ENCODE results near the gene PFKFB3. TPM values are rescaled to one million over a fixed set of nuclear protein-coding genes. Genes with fewer than 3 reads are reported as not detected.
"Not testable (repeated sequence)": the region's sequence is repeated elsewhere in the genome, so short reads cannot be mapped to it uniquely, and the experiment has no call there.

PFKFB3 gene
- total and polyA plus RNA-seq, 2 of the 13 experiments (the other 11 are each of a cell fraction or from before 2014, with no cell fraction given) = 1.2 to 13.3 TPM

DNA sequence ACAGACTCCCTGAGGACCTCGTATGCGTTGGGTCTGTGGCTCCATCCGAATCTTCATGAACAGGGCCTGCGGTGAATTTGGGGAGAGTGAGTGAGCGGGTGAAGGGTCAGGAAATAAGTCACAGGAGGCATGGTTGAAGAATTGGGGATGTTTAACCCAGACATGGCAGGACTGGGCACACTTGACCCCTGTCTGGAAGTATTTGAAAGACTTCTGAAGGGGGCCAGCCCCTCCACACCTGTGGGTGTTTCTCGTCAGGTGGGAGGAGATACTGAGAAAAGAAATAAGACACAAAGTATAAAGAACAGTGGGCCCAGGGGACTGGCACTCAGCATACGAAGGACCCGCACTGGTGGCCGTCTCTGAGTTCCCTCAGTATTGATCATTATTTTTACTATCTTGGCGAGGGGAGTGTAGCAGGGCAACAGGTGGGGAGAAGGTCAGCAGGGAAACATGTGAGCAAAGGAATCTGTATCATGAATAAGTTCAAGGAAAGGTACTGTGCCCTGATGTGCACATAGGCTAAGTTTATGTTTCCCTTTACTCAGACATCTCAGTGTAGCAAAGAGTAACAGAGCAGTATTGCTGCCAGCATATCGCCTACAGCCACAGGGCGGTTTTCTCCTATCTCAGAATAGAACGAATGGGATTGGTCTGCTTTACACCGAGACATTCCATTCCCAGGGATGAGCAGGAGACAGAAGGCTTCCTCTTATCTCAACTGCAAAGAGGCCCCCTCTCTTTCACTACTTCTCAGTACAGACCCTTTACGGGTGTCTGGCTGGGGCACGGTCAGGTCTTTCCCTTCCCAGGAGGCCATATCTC is 38.2 kb upstream of the PFKFB3 start (continued):
- TF ChIP-seq, protein P1, sequence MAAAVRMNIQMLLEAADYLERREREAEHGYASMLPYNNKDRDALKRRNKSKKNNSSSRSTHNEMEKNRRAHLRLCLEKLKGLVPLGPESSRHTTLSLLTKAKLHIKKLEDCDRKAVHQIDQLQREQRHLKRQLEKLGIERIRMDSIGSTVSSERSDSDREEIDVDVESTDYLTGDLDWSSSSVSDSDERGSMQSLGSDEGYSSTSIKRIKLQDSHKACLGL (CRISPR knock-in tag; IDR thresholded peaks at IDR 0.05) = no peak
- TF ChIP-seq SMARCE1 (IDR thresholded peaks at IDR 0.05; ENCODE audit: borderline replicate concordance) = no peak
- TF ChIP-seq CHD4 (IDR thresholded peaks at IDR 0.05; ENCODE audit: borderline replicate concordance, low read length) = no peak
- TF ChIP-seq ZNF567 (CRISPR knock-in tag; IDR thresholded peaks at IDR 0.05; ENCODE audit: borderline replicate concordance) = no peak
- no peak for TF ChIP-seq MLLT10 (CRISPR knock-in tag; IDR thresholded peaks at IDR 0.05)
- no peak for TF ChIP-seq SATB2 (CRISPR knock-in tag; IDR thresholded peaks at IDR 0.05)
- TF ChIP-seq RNF219 (CRISPR knock-in tag; IDR thresholded peaks at IDR 0.05) = no peak

DNA sequence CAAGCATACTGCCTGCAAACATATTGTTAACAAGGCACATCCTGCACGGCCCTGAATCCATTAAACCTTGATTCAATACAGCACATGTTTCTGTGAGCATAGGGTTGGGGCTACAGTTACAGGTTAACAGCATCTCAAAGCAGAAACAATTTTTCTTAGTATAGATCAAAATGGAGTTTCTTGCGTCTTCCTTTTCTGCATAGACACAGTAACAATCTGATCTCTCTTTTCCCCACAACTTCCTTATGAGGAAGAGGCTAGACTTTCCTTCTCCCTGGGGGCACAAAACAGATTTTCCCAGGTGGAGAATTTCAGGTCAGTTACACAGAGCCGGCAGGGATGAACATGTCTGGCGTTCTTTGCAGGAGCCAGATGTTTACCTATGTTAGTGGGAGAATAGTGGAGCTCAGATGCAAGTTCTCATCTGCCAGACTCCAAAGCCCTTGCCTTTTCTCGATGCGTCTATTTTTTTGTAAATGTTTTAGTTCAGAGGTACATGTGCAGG is 37.5 kb upstream of the PFKFB3 start:
- BruUV-seq (replicated peaks) = no TSS peak
- no peak overlapping the region for H3K27ac ChIP-seq (ENCODE audit: extremely low read length, insufficient read depth, low read length)
- no peak overlapping the region for H3K9ac ChIP-seq (ENCODE audit: insufficient read depth, low read depth, low read length)
- H3K27me3 ChIP-seq (ENCODE audit: control insufficient read depth in 1 of 2, insufficient read depth in 2 of 2, low read length in 2 of 2) = 0 out of 5 replicates have a peak, but pooled peaks cover 0 to 2% of the 10 kb centered on the region in 2 experiments
- in situ Hi-C loops (cut with HindIII; ENCODE audit: extremely low pct_ligation_motif_present, low pct_unique_long_range_greater_than_20kb) = no loop called here
- intact Hi-C loops (cut with micrococcal nuclease; ENCODE audit: unreplicated experiment) = no loop called here
- peaks cover 5% of the 10 kb centered on the region; the same call in 1 of the 2 replicates for H3K4me1 ChIP-seq (ENCODE audit: insufficient read depth, low read length)
- ATAC-seq (no peak), DNase-seq (ENCODE audit: low spot score) (no peak), FAIRE-seq (no peak)
- no peaks in the 10 kb centered on the region for H3K36me3 ChIP-seq (replicated peaks in 1 of 2; ENCODE audit: control insufficient read depth in 1 of 2, insufficient read depth in 2 of 2, low read length in 2 of 2)
- no peaks in the 10 kb centered on the region for H3K79me2 ChIP-seq (ENCODE audit: insufficient read depth, low read length)
- H3K4me3 ChIP-seq (replicated peaks in 1 of 3; ENCODE audit: insufficient read depth in 1 of 3, low read depth in 2 of 3, low read length in 3 of 3) = no peak overlapping the region
- no peak overlapping the region for H3K4me2 ChIP-seq (ENCODE audit: low read depth, low read length)
- no peaks in the 10 kb centered on the region for H3K9me3 ChIP-seq (ENCODE audit: low read length)
- ChIA-PET CTCF (ENCODE audit: low intra/inter-chr PET ratio, low total read pairs) (no interaction called here), POLR2A (no interaction called here)
- WGBS (ENCODE audit: low lambda C conversion rate) = 6% methylated on average over 6 of the region's 6 CpGs
- no peak overlapping the region for H2AFZ ChIP-seq (ENCODE audit: low read length)
- TF ChIP-seq THAP11 (CRISPR knock-in tag; IDR thresholded peaks at IDR 0.05) = no peak
- TF ChIP-seq RCOR2 (CRISPR knock-in tag; IDR thresholded peaks at IDR 0.05) = no peak
- no peak for TF ChIP-seq ZNF713 (CRISPR knock-in tag; IDR thresholded peaks at IDR 0.05)
- TF ChIP-seq, protein P2, sequence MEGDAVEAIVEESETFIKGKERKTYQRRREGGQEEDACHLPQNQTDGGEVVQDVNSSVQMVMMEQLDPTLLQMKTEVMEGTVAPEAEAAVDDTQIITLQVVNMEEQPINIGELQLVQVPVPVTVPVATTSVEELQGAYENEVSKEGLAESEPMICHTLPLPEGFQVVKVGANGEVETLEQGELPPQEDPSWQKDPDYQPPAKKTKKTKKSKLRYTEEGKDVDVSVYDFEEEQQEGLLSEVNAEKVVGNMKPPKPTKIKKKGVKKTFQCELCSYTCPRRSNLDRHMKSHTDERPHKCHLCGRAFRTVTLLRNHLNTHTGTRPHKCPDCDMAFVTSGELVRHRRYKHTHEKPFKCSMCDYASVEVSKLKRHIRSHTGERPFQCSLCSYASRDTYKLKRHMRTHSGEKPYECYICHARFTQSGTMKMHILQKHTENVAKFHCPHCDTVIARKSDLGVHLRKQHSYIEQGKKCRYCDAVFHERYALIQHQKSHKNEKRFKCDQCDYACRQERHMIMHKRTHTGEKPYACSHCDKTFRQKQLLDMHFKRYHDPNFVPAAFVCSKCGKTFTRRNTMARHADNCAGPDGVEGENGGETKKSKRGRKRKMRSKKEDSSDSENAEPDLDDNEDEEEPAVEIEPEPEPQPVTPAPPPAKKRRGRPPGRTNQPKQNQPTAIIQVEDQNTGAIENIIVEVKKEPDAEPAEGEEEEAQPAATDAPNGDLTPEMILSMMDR (CRISPR knock-in tag; IDR thresholded peaks at IDR 0.05) = no peak
- no peak for TF ChIP-seq SOX6 (IDR thresholded peaks at IDR 0.05)
- no peak for TF ChIP-seq SOX6 (CRISPR knock-in tag; IDR thresholded peaks at IDR 0.05)
- no peaks in the 10 kb centered on the region for H4K20me1 ChIP-seq (ENCODE audit: insufficient read depth, low read length)

DNA sequence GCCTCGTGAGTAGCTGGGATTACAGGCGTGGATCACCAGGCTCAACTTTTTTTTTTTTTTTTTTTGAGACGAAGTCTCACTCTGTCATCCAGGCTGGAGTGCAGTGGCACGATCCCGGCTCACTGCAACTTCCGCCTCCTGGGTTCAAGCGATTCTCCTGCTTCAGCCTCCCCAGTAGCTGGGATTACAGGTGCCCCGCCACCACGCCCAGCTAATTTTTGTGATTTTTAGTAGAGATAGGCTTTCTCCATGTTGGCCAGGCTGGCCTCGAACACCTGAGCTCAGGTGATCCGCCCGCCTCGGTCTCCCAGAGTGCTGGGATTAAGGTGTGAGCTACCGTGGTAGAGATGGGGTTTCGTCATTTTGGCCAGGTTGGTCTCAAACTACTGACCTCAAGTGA is 36.8 kb upstream of the PFKFB3 start:
- H4K20me1 ChIP-seq (ENCODE audit: insufficient read depth, low read length); ATAC-seq; H3K4me2 ChIP-seq (ENCODE audit: low read depth, low read length); H3K27ac ChIP-seq (ENCODE audit: extremely low read length, insufficient read depth, low read length); H3K27me3 ChIP-seq (ENCODE audit: control insufficient read depth in 1 of 2, insufficient read depth in 2 of 2, low read length in 2 of 2); DNase-seq (ENCODE audit: low spot score); H2AFZ ChIP-seq (ENCODE audit: low read length); H3K4me3 ChIP-seq (replicated peaks in 1 of 3; ENCODE audit: insufficient read depth in 1 of 3, low read depth in 2 of 3, low read length in 3 of 3); BruUV-seq (replicated peaks); H3K9ac ChIP-seq (ENCODE audit: insufficient read depth, low read depth, low read length); CTCF ChIA-PET (ENCODE audit: low intra/inter-chr PET ratio, low total read pairs); intact Hi-C loops (cut with micrococcal nuclease; ENCODE audit: unreplicated experiment); POLR2A ChIA-PET; H3K79me2 ChIP-seq (ENCODE audit: insufficient read depth, low read length); H3K9me3 ChIP-seq (ENCODE audit: low read length); H3K36me3 ChIP-seq (replicated peaks in 1 of 2; ENCODE audit: control insufficient read depth in 1 of 2, insufficient read depth in 2 of 2, low read length in 2 of 2); in situ Hi-C loops (cut with HindIII; ENCODE audit: extremely low pct_ligation_motif_present, low pct_unique_long_range_greater_than_20kb); FAIRE-seq: not testable (repeated sequence)
- 77% methylated on average over 15 of the region's 15 CpGs for WGBS (ENCODE audit: low lambda C conversion rate)
- peaks cover 11% of the 10 kb centered on the region for H3K4me1 ChIP-seq (ENCODE audit: insufficient read depth, low read length)
